GM12892 (cell line): ENCODE results near the gene NELL1.

Experiments used
- DNase-seq: peaks from one replicate; pipeline ENCODE4 v3.0.0; 2011; ENCODE audit not compliant: insufficient read length
- FAIRE-seq: peaks from 2 replicates; lab custom pipeline; 2011; peaks lifted over from hg19 to GRCh38; lab: Jason Lieb, UNC
- POLR2A ChIP-seq: IDR thresholded peaks from 2 replicates; pipeline ENCODE4 v1.6.1; 2011; ENCODE audit warnings: low read depth, low read length, control low read depth
- POLR2AphosphoS5 ChIP-seq: IDR thresholded peaks from 2 replicates; pipeline ENCODE4 v1.6.1; 2011; ENCODE audit warnings: low read depth, low read length, control low read depth
- TAF1 ChIP-seq: IDR thresholded peaks from 2 replicates; pipeline ENCODE4 v1.6.1; 2011; ENCODE audit warnings: low read depth, mild to moderate bottlenecking, control low read depth, low read length, borderline replicate concordance

NELL1 gene

DNA sequence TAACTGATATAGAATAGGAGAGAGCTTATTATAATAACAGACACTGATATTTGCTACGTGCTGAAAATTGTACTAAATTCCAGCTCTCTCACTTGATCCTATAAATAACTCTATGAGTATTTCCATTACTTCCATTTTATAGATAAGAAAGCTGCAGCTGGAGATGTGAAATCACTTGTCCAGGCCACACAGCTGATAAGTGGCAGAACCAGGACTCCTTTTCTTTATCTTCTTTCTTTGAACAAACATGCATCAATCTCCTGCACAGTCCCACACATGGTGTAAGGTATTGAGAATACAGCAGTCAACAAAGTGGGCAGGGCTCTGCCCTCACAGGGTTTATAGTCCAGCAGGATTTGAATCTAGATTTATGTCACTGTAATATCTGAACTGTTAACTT, 652.1 kb downstream of the NELL1 start:
- FAIRE-seq: no peak
- TF ChIP-seq POLR2AphosphoS5 (no peak), POLR2A (no peak), TAF1 (no peak)
- DNase-seq: no peak

DNA sequence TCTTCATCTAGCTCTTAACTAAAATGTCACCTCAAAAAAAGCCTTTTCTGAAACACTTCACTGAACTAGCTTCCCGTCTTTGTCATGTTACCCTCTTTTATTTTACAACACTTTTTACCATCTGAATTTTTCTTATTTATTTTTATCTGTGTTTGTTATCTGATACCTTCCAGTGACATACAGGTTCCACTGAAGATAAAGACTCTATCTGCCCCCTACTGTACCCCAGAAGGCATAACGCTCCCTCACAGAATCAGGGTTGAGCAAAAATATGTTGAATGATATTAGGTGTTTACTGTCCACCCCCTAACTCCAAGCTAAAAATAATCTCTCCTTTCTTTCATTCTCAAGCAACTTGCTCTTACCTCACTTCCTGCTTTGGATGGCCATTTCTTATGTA, 654.2 kb downstream of the NELL1 start:
- no peak for DNase-seq
- FAIRE-seq: no peak
- TF ChIP-seq POLR2AphosphoS5 (no peak), POLR2A (no peak), TAF1 (no peak)

DNA sequence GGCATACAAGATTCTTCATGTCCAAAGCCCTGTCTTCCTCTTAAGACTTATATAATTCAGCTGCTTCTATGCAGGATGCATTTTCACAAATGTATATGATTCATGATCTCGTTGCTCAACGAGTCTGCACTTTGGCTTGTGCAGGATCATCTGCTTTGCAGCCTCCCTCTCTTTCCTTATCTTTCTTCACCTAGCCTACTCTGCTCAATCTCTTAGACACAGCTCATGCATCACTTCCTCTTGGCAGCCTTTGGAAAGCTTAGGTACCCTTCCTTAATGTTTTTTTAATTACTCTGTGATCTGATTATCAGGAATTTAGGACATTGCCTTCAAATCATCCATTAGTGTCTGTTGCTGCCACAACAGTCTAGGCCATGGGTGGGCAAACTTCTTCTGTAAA, 673.8 kb downstream of the NELL1 start:
- DNase-seq (no peak), FAIRE-seq (no peak)
- TF ChIP-seq TAF1: no peak
- TF ChIP-seq POLR2A: no peak
- TF ChIP-seq POLR2AphosphoS5: no peak

DNA sequence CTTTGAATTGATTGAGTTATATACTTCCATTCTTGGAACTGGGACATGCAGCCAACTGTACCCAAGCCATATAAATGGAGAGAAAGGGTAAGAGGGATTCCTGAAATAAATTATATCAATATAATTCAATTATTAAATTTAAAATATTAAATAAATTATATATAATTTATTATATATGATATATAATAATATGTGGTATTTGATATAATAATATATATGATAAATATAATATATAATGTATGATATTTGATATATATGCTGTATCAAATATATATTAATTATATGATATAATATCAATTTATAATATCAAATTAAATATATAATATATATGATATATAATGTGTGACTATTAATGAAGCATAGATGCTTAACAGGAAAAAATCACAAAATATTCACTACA, 677.0 kb downstream of the NELL1 start:
- DNase-seq (no peak), FAIRE-seq (no peak)
- no peak for TF ChIP-seq TAF1
- TF ChIP-seq POLR2AphosphoS5: no peak
- TF ChIP-seq POLR2A: no peak

DNA sequence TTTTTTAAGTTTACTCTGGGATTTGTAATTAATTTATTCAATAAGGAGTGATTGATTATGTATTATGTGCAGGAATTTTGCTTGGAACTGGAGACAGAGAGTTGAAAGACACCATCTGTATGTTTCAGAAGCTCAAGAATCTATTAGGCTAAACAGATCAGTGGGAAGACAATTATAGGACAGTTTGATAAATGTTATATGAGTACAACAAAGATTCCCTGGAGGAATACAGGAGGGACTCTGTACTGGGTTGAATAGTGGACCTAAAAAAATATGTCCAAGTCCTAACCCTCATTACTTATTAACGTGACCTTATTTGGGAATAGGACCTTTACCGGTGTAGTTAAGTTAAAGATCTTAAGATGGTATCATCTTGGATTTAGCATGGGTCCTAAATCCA, 681.2 kb downstream of the NELL1 start:
- DNase-seq (no peak), FAIRE-seq (no peak)
- TF ChIP-seq POLR2AphosphoS5 (no peak), POLR2A (no peak), TAF1 (no peak)

DNA sequence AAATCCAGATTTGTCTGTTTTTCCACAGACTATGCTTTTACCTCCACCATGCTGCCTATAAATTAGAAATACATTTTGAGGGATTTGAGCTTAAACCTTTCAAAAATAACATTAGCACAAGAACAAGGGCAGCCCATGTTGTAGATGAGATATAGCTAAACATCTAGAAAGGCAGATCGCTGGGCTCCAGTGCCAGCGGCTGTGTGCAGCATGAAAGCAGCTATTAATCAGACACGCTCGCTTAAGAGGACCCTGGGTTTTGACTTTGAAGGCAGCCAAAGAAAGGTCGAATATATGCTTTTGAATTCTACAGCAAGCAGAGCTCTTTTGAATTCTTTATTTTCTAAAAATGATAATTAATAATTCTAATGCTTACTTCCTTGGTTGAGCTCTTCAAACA, 684.0 kb downstream of the NELL1 start:
- TF ChIP-seq TAF1 (no peak), POLR2A (no peak), POLR2AphosphoS5 (no peak)
- no peak for FAIRE-seq
- no peak for DNase-seq

DNA sequence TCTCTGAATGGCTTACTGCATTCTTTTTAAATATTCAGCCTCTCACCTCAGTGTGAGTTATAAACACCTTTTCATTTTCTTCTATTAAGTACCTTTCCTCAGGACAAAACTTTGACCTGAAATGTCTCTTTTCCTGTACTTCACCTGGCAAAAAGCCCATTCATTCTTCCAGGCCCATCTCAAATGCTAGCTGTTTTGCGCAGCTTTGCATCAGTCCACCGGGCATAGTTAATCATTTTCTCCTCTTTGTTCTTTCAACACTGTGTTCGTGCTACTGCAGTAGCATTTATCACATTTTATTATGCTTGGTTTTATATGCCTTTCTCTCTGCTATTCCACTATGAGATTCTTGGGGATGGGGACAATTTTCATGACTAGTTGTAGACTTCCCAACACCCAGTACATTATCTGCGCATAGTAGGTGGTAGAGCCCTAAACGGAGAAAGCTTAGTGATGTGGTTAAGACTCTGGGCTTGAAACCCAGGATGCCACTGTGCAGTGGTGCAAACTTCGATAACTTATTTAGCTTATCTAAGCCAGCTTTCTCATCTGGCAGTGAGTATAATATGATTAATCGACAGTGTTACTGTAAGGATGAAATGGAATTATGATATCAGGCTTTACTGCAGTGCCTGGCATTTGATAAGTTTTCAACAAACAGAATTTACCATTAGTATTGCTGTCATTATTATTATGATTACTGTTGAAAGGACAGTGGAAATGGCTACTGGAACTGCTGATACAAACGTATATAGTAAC, 695.7 kb downstream of the NELL1 start:
- no peak for FAIRE-seq
- TF ChIP-seq TAF1 (no peak), POLR2A (no peak), POLR2AphosphoS5 (no peak)
- DNase-seq: no peak

DNA sequence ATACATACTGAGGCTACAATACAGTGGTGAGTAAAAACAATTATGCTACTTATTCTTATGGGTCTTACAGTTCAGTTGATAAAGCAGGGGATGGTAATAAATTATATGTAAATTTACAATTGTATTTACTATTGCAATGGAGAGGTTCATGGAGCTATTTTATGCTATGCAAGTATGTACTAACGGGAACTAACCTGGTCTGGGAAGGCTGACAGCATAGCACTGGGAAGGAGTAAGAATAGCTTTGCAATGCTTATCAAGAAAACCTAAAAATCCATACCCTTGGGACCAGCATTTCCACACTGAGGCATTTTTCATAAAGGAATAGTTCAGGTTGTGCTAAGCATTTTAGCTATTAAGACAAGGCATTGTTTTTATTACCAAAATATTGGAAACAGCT, 700.6 kb downstream of the NELL1 start:
- no peak for DNase-seq
- FAIRE-seq: no peak
- TF ChIP-seq POLR2AphosphoS5 (no peak), TAF1 (no peak), POLR2A (no peak)

DNA sequence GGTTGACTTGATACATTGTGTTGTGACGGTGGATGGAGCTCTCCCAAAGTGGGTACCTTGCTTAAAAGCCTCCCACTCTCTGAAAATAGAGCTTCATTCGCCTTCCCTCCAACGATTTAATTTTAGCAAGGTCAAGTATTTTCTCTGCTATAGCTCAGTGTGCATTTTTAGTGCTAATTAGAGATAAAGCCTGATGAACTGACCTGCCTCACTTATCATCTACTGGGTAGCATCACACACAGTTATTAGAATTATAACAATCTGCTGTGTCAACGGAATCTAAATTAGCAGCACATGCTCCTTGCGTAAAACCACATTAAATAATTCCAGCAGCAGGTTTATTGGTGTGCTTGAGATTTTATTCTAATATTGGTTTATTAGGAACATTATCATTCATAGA, 701.7 kb downstream of the NELL1 start:
- no peak for TF ChIP-seq POLR2A
- TF ChIP-seq TAF1: no peak
- no peak for TF ChIP-seq POLR2AphosphoS5
- no peak for DNase-seq
- no peak for FAIRE-seq

DNA sequence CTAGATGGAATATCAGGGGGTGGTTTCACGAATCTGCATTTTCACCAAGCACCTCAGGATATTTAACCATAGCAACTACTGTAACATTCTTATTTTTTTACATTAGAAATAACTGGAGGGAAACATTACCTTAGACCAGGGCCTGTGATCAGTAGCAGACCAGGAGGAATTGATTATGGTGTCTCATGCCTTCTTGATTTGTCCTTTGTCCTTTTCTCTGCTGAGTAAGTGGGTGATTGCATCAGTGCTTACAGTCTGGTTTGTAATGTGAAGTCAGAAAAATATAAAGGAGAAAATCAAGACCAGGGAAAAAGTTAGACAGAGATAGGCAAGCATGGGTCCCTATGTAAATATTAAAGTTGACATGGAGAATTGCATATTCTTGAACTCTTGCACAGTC, 703.3 kb downstream of the NELL1 start:
- TF ChIP-seq POLR2A: no peak
- DNase-seq (no peak), FAIRE-seq (no peak)

DNA sequence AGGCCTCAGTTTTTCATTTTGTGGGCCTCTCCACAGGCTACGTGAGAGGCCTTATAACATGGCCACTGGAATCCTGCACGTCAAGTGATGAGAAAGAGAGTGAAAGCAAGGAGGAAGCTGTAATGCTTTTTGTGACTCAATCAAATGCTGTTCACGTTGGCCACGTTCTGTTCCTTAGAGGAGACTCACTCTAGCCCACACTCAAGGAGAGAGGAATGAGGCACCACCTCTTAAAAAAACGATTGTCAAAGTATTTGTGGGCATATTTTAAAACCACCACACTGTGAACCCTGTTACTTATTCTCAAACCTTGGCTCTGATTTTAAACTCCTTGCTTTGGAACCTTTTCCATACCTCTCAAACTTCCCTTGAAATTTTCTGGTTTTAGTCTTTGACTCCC, 705.0 kb downstream of the NELL1 start:
- no peak for DNase-seq
- no peak for FAIRE-seq
- TF ChIP-seq POLR2AphosphoS5: no peak
- TF ChIP-seq TAF1: no peak
- TF ChIP-seq POLR2A: no peak

DNA sequence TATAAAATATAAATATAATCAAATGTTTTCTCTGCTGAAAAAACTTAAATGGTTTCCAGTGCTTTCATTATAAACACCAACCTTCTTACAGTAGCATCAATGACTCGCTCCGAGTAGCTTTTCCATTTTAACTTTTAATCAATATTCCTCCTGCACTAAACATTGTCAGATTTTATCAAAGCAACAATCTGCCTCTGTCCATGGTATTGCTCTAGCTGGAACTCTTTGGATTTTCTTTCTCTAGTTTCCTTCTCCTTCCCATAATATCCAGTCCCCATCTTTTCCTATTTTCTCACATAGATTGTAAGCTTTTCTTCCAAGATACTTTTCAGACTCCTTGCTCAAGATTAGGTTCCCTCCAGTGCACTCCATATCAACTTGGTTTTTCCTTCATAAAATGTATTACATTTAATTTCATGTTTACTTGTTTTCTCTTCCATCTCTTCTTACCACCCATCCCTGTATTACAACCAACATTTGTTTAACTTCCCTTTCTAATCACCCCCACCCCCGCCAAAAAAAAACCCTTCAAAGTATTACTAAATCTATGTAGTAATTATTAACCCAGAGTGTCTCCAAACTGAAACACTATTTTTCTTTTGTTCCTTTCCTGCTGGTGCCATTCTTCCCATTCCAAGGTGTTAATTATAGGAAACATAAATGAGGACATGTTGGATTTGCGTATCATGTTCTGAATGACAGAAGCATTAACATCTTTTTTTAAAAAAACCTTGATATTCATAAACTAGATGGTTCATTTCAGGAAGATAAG, 716.5 kb downstream of the NELL1 start:
- DNase-seq: no peak
- no peak for TF ChIP-seq POLR2AphosphoS5
- no peak for TF ChIP-seq POLR2A
- no peak for TF ChIP-seq TAF1
- FAIRE-seq: no peak

DNA sequence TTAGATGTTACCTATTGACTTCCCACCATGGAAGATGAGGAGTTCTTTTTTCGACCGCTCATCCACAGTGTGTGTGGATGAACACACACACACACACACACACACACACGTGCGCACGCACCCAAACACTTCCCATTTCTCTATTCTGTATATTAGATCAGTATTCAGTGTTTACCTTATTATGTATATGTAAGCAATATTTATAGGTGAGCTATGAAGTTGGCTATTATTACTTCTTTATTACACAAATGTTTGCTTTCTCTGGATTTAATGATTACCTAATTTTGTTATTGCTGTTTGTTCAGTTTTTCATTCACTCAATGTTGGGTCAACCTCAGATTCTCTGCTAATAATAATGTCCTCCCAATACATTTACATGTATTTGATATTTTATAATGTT, 721.0 kb downstream of the NELL1 start:
- FAIRE-seq (no peak), DNase-seq (no peak)
- TF ChIP-seq POLR2AphosphoS5: no peak
- TF ChIP-seq TAF1: no peak
- TF ChIP-seq POLR2A: no peak
